Endothelial cell of umbilical vein (primary cell): ENCODE data around the gene NPNT. TPM values are rescaled to one million over a fixed set of nuclear protein-coding genes. Genes with fewer than 3 reads are reported as not detected.

ENCODE experiments used
- BruUV-seq: library from RNA; stranded (reverse); fragments of 400-500 nt; replicated peaks from 2 replicates; lab custom pipeline; 2021; lab: Mats Ljungman, UMichigan
- CTCF ChIA-PET: fragments of 300-600, 350-600 bp; sonication (Branson Sonifier 250); formaldehyde crosslinking; loops from one replicate; lab custom pipeline; 2021; ENCODE audit warnings: antibody characterized with exemption, inconsistent platforms; lab: Charles Lee
- POLR2A ChIA-PET: fragments of 300-600, 350-600 bp; sonication (Branson Sonifier 250); formaldehyde crosslinking; loops from one replicate; lab custom pipeline; 2021; ENCODE audit warnings: antibody characterized with exemption, inconsistent platforms; lab: Charles Lee
- DNase-seq: peaks from one replicate; pipeline ENCODE4 v3.0.0-alpha.2; 2011; ENCODE audit warnings: low read depth, low spot score
- FAIRE-seq: peaks from 2 replicates; lab custom pipeline; 2011; peaks lifted over from hg19 to GRCh38; lab: Jason Lieb, UNC
- H2AFZ ChIP-seq: 2 replicates; pipeline ENCODE4 v1.6.0; 2012; ENCODE audit warnings: low read depth, low read length, control low read depth, inconsistent platforms
- H3K27ac ChIP-seq: 2 replicates; pipeline ENCODE4 v1.5.1; 2011; ENCODE audit warnings: low read depth, mild to moderate bottlenecking, control low read depth, low read length, moderate library complexity; ENCODE audit not compliant: insufficient read depth
- H3K27me3 ChIP-seq, 2 experiments: 2 replicates each; pipeline versions ENCODE4 v1.6.0 to v1.6.1; 2011; ENCODE audit warnings: low read length in 2 of 2, mixed read lengths in 1 of 2; ENCODE audit not compliant: control insufficient read depth in 2 of 2, insufficient read depth in 2 of 2
- H3K36me3 ChIP-seq, 2 experiments: 2 replicates in 1 of 2; 3 replicates in 1 of 2; pipeline ENCODE4 v1.5.1; 2011; ENCODE audit warnings: low read length in 2 of 2, mild to moderate bottlenecking in 1 of 2, moderate library complexity in 1 of 2; ENCODE audit not compliant: control insufficient read depth in 2 of 2, insufficient read depth in 2 of 2; ENCODE audit errors: extremely low read depth in 1 of 2
- H3K4me1 ChIP-seq: 3 replicates; pipeline ENCODE4 v1.5.1; 2011; ENCODE audit warnings: mild to moderate bottlenecking, low read length; ENCODE audit not compliant: control insufficient read depth, insufficient read depth; ENCODE audit errors: extremely low read depth
- H3K4me2 ChIP-seq: 2 replicates; pipeline ENCODE4 v1.6.1; 2011; ENCODE audit warnings: low read length, control low read depth, mixed read lengths; ENCODE audit not compliant: insufficient read depth
- H3K4me3 ChIP-seq, 3 experiments: fragments of 200-600 bp in 1 of 3; sonication (generic), shearing (Covaris generic) in 1 of 3; replicated peaks in 1 of 3; 2 replicates each; pipeline ENCODE4 v1.5.1; 2011 to 2016; ENCODE audit warnings: control low read depth in 3 of 3, low read length in 3 of 3, mild to moderate bottlenecking in 2 of 3, inconsistent platforms in 1 of 3, low read depth in 1 of 3, moderate library complexity in 1 of 3; ENCODE audit not compliant: insufficient read depth in 1 of 3
- H3K79me2 ChIP-seq: 2 replicates; pipeline ENCODE4 v1.6.0; 2012; ENCODE audit warnings: low read length, inconsistent platforms; ENCODE audit not compliant: control insufficient read depth, insufficient read depth
- H3K9ac ChIP-seq: replicated peaks from 2 replicates; pipeline ENCODE3; 2011; ENCODE audit warnings: low read length, control low read depth; ENCODE audit not compliant: insufficient read depth; ENCODE audit errors: extremely low read depth
- H3K9me1 ChIP-seq: replicated peaks from 3 replicates; pipeline ENCODE4 v1.6.0; 2011; ENCODE audit warnings: mild to moderate bottlenecking, low read length; ENCODE audit not compliant: control insufficient read depth, insufficient read depth; ENCODE audit errors: extremely low read depth
- H3K9me3 ChIP-seq: replicated peaks from 2 replicates; pipeline ENCODE4 v1.5.1; 2012; ENCODE audit warnings: low read length, inconsistent platforms; ENCODE audit not compliant: control insufficient read depth, insufficient read depth
- H4K20me1 ChIP-seq: replicated peaks from 2 replicates; pipeline ENCODE3; 2011; ENCODE audit warnings: mild to moderate bottlenecking, low read length; ENCODE audit not compliant: control insufficient read depth, insufficient read depth; ENCODE audit errors: extremely low read depth
- CTCF ChIP-seq, 2 donors: IDR thresholded peaks; 1 replicate in 1 of 2; 2 replicates in 1 of 2; pipeline ENCODE4 v1.5.1; 2011; ENCODE audit warnings: low read length in 2 of 2, mild to moderate bottlenecking in 2 of 2, moderate library complexity in 2 of 2, control low read depth in 1 of 2, inconsistent platforms in 1 of 2, low read depth in 1 of 2; ENCODE audit not compliant: insufficient read depth in 1 of 2; ENCODE audit errors: extremely low read depth in 1 of 2
- EZH2 ChIP-seq: IDR thresholded peaks from 2 replicates; pipeline ENCODE4 v1.6.1; 2012; ENCODE audit warnings: borderline replicate concordance, low read depth, mild to moderate bottlenecking, moderate library complexity, low read length, inconsistent platforms; ENCODE audit not compliant: severe bottlenecking
- FOS ChIP-seq: IDR thresholded peaks from 2 replicates; pipeline ENCODE4 v1.6.1; 2011; ENCODE audit warnings: mild to moderate bottlenecking, low read length, moderate library complexity, borderline replicate concordance; ENCODE audit not compliant: insufficient read depth
- GATA2 ChIP-seq: IDR thresholded peaks from 2 replicates; pipeline ENCODE4 v1.7.0; 2011; ENCODE audit warnings: low read depth, mild to moderate bottlenecking, moderate library complexity, mixed read lengths, low read length; ENCODE audit not compliant: insufficient read length, insufficient read depth
- JUN ChIP-seq: IDR thresholded peaks from 2 replicates; pipeline ENCODE4 v1.6.1; 2011; ENCODE audit warnings: borderline replicate concordance, low read depth; ENCODE audit not compliant: insufficient read length, insufficient read depth
- MAX ChIP-seq: IDR thresholded peaks from 2 replicates; pipeline ENCODE4 v1.6.1; 2011; ENCODE audit not compliant: insufficient read depth, insufficient read length
- MYC ChIP-seq: IDR thresholded peaks from one replicate; pipeline ENCODE4 v1.6.1; 2011; ENCODE audit warnings: mild to moderate bottlenecking, low read depth, low read length
- POLR2A ChIP-seq: IDR thresholded peaks from 2 replicates; pipeline ENCODE4 v1.6.1; 2012; ENCODE audit warnings: low read depth, mild to moderate bottlenecking, control low read depth, low read length
- POLR2AphosphoS5 ChIP-seq: IDR thresholded peaks from 2 replicates; pipeline ENCODE4 v1.6.1; 2012; ENCODE audit warnings: low read depth, mild to moderate bottlenecking, control low read depth, low read length, moderate library complexity; ENCODE audit not compliant: insufficient read depth
- dilution Hi-C: fragments of 300-500 bp; cut with MboI; formaldehyde crosslinking; loops from one replicate; pipeline ENCODE4 v1.15.0; 2019; ENCODE audit warnings: low sequenced_read_pairs; ENCODE audit not compliant: extremely low pct_ligation_motif_present
- intact Hi-C: fragments of 100-400 bp; cut with micrococcal nuclease; formaldehyde crosslinking; loops from one replicate; pipeline ENCODE4 v1.10.0; 2022
- polyA plus RNA-seq, 4 experiments: library from polyadenylated mRNA; depleted of rRNA in 3 of 4; stranded (reverse) in 3 of 4; unstranded in 1 of 4; fragments of >200 nt; gene quantifications; 2 replicates each; pipeline versions ENCODE4 v1.2.1 to v1.2.3, GENCODE V29; 2011 to 2012; ENCODE audit warnings: missing spikeins in 1 of 4
- total RNA-seq: library from RNA; stranded (reverse); gene quantifications from 2 replicates; pipeline ENCODE4 v1.2.3, GENCODE V29; 2021

The NPNT gene
- total and polyA plus RNA-seq, 2 donors (not counting 3 experiments of a cell fraction or from before 2014, with no cell fraction given) = not detected

GRCh38 chr4:105909787-105910281 lies 14.6 kb downstream of the NPNT start:
- BruUV-seq = no TSS peak
- Histone ChIP-seq H4K20me1 (no peaks in the 10 kb centered on the region), H3K4me3 (no peak overlapping the region), H3K9me3 (no peaks in the 10 kb centered on the region), H2AFZ (no peak overlapping the region), H3K4me1 (no peaks in the 10 kb centered on the region), H3K79me2 (no peaks in the 10 kb centered on the region), H3K27ac (no peak overlapping the region), H3K27me3 (no peaks in the 10 kb centered on the region), H3K36me3 (no peaks in the 10 kb centered on the region), H3K9me1 (no peaks in the 10 kb centered on the region), H3K9ac (no peak overlapping the region), H3K4me2 (no peak overlapping the region)
- no peak for TF ChIP-seq MAX
- no peak for TF ChIP-seq POLR2A
- TF ChIP-seq MYC = no peak
- TF ChIP-seq JUN = no peak
- TF ChIP-seq GATA2 = no peak
- no peak for TF ChIP-seq POLR2AphosphoS5
- no peak for TF ChIP-seq CTCF (IDR thresholded peaks at IDR 0.05; ENCODE audit: extremely low read depth in 1 of 2, insufficient read depth in 1 of 2, low read depth in 1 of 2, low read length in 2 of 2)
- no peak for TF ChIP-seq FOS
- TF ChIP-seq EZH2 = no peak
- no peak for DNase-seq
- dilution Hi-C loops = no loop called here
- CTCF ChIA-PET = no interaction called here
- FAIRE-seq = no peak
- POLR2A ChIA-PET = no interaction called here
- intact Hi-C loops = no loop called here
